Duodenal mucosa (tissue), 2 donors: ENCODE results near the gene KIF19.

ENCODE experiments used
- H3K27ac ChIP-seq: one replicate; pipeline ENCODE4 v1.7.0; 2013; ENCODE audit warnings: low read depth, low read length
- H3K27me3 ChIP-seq, 2 donors: one replicate each; pipeline ENCODE4 v1.7.0; 2013; ENCODE audit warnings: low read length in 2 of 2, control low read depth in 1 of 2; ENCODE audit not compliant: insufficient read depth in 2 of 2, control insufficient read depth in 1 of 2
- H3K36me3 ChIP-seq, 2 donors: one replicate each; pipeline ENCODE4 v1.7.0; 2013; ENCODE audit warnings: low read length in 2 of 2, control low read depth in 1 of 2; ENCODE audit not compliant: insufficient read depth in 2 of 2, control insufficient read depth in 1 of 2
- H3K4me1 ChIP-seq, 2 donors: one replicate each; pipeline ENCODE4 v1.7.0; 2013; ENCODE audit warnings: low read length in 2 of 2, control low read depth in 1 of 2; ENCODE audit not compliant: insufficient read depth in 2 of 2, control insufficient read depth in 1 of 2
- H3K4me3 ChIP-seq, 2 donors: one replicate each; pipeline ENCODE4 v1.7.0; 2013; ENCODE audit warnings: low read length in 2 of 2, low read depth in 1 of 2
- H3K9ac ChIP-seq, 2 donors: one replicate each; pipeline ENCODE4 v1.7.0; 2013; ENCODE audit warnings: low read length in 2 of 2, low read depth in 1 of 2
- H3K9me3 ChIP-seq, 2 donors: one replicate each; pipeline ENCODE4 v1.7.0; 2013; ENCODE audit warnings: low read length in 2 of 2, control low read depth in 1 of 2; ENCODE audit not compliant: control insufficient read depth in 1 of 2

The KIF19 gene

DNA sequence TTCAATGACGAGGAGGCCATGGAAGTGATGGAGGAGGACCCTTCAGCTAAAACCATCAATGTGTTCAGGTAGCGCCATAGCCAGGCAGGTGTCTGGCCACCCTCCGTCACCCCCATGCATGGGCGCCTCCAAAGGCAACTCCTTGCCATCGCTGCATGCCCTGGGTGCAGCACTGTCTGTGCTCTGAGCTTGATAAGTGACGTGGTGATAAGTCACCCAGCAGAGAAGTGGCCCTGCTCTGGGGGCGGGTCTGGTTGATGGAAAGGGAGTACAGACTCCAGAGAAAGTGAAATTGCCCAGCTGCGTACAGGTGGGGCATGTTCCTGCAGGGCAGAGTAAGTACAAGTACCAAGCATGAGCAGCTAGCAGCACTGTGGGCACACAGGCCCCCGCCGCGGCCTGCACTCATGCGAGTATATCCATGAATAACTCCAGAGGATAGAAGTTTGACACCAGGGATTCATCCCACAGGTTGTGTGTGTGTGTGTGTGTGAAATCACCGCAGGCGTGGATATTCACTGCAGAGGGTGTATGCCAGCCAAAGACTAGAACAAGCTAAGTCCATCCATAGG is 38.9 kb upstream of the KIF19 start:
- Histone ChIP-seq H3K4me1 (no peaks in the 10 kb centered on the region), H3K4me3 (no peak overlapping the region), H3K9me3 (no peaks in the 10 kb centered on the region), H3K27me3 (peaks cover 0 to 3% of the 10 kb centered on the region in 2 donors), H3K27ac (no peak overlapping the region), H3K9ac (no peak overlapping the region), H3K36me3 (no peaks in the 10 kb centered on the region)

DNA sequence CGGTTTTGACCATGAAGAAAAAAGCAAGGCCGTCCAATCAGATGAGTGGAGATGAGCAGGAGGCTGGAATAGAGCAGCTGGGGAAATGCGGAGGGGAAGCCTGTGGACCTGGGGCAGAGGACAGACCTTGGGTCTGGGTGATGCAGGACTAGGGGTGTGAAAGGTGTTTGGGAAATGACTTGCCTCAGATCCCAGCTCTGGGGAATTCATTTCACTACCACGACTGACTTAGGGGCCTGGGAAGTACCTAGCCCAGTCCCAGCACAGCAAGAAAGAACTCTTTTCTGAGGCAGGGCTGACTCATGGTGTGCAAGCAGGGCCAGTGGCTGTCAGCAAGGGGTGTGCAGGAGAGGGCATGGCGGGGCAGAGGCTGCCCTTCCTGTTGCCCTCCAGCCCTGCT is 37.2 kb upstream of the KIF19 start:
- no peak overlapping the region for H3K27ac ChIP-seq
- H3K4me3 ChIP-seq: no peak overlapping the region

DNA sequence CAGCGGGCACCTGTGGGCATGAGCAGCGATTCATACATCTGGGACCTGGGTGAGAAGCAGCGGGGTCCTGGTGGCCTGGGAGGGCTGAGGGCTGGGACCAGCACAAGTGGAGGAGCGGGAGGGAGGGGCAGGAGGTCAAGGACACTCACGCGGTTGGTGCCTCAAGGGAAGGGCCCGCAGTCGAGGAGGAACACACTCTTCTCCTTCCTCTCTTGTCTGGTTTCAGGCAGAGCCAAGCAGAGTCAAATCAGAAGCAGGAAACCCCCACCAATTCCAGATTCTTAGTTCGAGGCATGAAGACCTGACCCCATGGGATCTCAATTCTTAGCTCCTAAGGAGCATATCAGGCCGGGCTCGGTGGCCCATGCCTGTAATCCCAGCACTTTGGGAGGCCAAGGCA is 36.3 kb upstream of the KIF19 start:
- H3K27ac ChIP-seq: no peak overlapping the region
- no peaks in the 10 kb centered on the region for H3K4me1 ChIP-seq
- H3K9me3 ChIP-seq: no peaks in the 10 kb centered on the region
- H3K9ac ChIP-seq: no peak overlapping the region
- peaks cover 0 to 3% of the 10 kb centered on the region in 2 donors for H3K27me3 ChIP-seq
- H3K36me3 ChIP-seq: no peaks in the 10 kb centered on the region
- no peak overlapping the region for H3K4me3 ChIP-seq

More for the DNA sequence above, 37.2 kb upstream of the KIF19 start:
- Histone ChIP-seq H3K4me1 (no peaks in the 10 kb centered on the region), H3K9ac (no peak overlapping the region), H3K9me3 (no peaks in the 10 kb centered on the region), H3K27me3 (peaks cover 0 to 3% of the 10 kb centered on the region in 2 donors), H3K36me3 (no peaks in the 10 kb centered on the region)

DNA sequence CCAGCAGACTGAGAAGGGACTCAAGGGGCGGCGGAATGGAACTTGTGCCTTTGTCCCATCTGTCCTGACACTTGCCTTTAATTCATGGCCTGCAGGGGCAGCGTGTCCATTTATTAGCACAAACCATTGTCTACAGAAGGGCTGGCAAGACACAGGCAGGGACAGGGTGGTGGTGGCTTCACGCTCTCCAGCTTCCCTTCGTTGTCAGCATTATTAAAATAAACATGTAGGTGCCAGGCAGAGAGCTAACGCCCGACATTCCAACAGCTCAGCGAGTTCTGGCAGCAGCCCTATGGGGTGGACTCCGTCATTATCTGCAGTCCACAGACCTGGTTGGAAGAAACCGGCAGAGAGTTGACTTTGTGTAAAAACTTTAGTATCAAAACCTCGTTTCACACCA is 35.7 kb upstream of the KIF19 start:
- no peak overlapping the region for H3K4me3 ChIP-seq

DNA sequence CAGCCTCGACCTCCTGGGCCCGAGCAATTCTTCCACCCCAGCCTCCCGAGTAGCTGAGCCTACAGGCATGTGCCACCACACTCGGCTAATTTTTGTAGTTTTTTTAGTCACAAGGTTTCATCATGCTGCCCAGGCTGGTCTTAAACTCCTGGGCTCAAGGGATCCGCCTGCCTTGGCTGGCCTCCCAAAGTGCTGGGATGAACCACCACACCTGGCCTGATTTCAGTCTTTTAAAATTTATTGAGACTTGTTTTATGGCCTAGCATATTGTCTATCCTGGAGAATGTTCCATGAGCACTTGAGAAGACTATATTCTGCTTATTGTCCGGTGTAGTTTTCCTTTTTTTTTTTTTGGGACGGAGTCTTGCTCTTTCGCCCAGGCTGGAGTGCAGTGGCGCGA is 33.5 kb upstream of the KIF19 start:
- Histone ChIP-seq H3K36me3 (no peaks in the 10 kb centered on the region), H3K27ac (no peak overlapping the region), H3K4me1 (no peaks in the 10 kb centered on the region), H3K4me3 (no peak overlapping the region), H3K27me3 (no peaks in the 10 kb centered on the region), H3K9me3 (no peaks in the 10 kb centered on the region), H3K9ac (no peak overlapping the region)

More for the DNA sequence above, 35.7 kb upstream of the KIF19 start:
- Histone ChIP-seq H3K9me3 (no peaks in the 10 kb centered on the region), H3K27me3 (no peaks in the 10 kb centered on the region), H3K9ac (no peak overlapping the region), H3K4me1 (no peaks in the 10 kb centered on the region), H3K36me3 (no peaks in the 10 kb centered on the region), H3K27ac (no peak overlapping the region)

DNA sequence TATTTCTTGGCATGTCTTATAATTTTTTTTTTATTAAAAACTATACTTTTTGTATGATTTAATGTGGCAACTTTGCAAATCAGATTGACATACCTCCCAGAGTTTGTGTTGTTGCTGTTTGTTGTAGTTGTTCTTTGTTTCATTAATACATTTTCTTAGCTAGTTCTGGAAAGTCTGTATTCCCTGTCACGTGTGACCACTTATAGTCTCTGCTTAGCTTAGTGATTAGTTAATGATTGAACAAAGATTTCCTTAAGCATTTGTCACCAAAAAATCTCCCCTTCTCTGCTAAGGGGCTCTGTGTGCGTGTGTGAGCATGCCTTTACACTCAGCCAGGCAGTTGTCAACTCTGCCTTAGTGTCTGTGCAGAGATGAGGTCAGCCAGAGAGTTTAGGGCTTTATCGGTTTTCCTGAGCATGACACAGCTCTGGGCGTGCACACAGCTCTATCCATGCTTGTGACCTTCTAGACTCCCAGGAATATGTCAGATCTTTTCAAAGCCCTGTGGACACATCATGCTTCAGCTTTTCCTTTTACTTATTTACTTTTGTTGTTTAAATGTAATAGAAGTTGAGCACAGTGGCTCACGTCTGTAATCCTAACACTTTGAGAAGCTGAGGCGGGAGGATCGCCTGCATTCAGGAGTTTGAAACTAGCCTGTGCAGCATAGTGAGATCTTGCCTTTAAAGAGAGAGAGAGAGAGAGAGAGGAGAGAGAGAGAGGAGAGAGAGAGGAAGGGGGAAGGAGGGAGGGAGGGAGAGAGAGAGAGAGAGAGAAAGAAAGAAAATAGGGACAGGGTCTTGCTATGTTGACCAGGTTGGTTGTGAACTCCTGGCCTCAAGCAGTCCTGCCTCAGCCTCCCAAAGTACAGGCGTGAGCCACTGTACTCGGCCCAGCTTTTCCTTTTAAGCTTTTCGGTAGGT is 30.1 kb upstream of the KIF19 start:
- Histone ChIP-seq H3K27ac (no peak overlapping the region), H3K9ac (no peak overlapping the region), H3K27me3 (no peaks in the 10 kb centered on the region), H3K4me3 (no peak overlapping the region), H3K4me1 (no peaks in the 10 kb centered on the region), H3K9me3 (no peaks in the 10 kb centered on the region), H3K36me3 (no peaks in the 10 kb centered on the region)

DNA sequence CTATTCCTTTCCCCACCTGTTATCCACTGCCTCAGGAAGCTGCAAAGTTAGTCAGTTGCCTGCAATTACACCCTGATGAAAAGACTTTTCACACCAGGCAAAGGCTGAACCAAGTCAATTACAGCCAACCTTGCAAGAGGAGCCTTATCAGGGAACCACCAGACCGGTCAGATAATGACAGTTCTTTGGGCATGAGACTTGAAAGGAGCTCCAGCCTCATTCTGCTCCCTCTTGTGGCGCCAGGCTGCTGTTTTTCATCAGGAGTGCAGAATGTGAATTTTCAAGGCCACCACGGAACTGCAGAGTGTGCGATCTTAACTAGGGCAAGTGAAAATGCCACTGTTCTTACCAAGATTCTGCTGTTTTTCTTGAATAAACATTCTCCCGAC is 29.5 kb upstream of the KIF19 start:
- Histone ChIP-seq H3K9me3 (no peaks in the 10 kb centered on the region), H3K4me3 (no peak overlapping the region), H3K36me3 (no peaks in the 10 kb centered on the region), H3K9ac (no peak overlapping the region), H3K4me1 (no peaks in the 10 kb centered on the region), H3K27ac (no peak overlapping the region), H3K27me3 (no peaks in the 10 kb centered on the region)

DNA sequence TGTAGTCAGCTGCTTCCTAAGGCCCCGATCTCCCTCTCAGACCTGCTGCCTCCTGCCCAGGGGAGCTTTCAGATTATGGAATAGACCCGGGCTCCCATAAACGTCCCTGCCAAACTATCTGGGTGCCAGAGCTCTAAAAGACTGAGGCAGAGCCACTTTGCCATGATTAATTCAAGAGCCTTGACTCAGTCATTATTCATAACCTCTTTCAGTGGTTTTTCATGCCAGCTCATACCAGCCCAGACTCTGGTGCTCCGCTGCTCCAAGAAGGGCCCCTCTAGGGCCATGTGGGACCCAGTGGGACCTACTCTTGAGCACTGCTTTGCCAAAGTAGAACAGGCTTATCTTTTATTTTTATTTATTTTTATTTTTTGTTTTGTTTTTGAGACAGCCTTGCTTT is 28.1 kb upstream of the KIF19 start:
- no peaks in the 10 kb centered on the region for H3K4me1 ChIP-seq
- H3K9ac ChIP-seq: no peak overlapping the region
- no peaks in the 10 kb centered on the region for H3K36me3 ChIP-seq
- no peaks in the 10 kb centered on the region for H3K27me3 ChIP-seq
- H3K27ac ChIP-seq: no peak overlapping the region
- no peaks in the 10 kb centered on the region for H3K9me3 ChIP-seq
- no peak overlapping the region for H3K4me3 ChIP-seq

DNA sequence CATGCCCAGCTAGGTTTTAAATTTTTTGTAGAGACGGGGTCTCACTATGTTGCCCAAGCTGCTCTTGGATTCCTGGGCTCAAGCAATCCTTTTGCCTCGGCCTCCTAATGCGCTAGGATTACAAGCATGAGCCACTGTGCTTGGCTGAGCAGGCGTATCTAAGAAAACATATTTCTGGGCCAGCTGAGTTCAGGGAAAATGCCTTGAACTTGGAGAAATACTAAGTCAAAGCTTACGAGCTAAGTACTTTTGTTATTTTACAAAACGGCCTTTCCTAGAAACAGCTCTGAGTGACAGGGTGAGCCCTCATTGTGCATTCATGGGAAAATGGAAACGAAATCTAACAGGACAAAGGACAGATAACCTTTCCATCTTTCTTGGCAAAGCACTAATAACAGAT is 27.2 kb upstream of the KIF19 start:
- Histone ChIP-seq H3K27me3 (no peaks in the 10 kb centered on the region), H3K36me3 (no peaks in the 10 kb centered on the region), H3K9ac (no peak overlapping the region), H3K4me3 (no peak overlapping the region), H3K9me3 (no peaks in the 10 kb centered on the region), H3K4me1 (no peaks in the 10 kb centered on the region), H3K27ac (no peak overlapping the region)

DNA sequence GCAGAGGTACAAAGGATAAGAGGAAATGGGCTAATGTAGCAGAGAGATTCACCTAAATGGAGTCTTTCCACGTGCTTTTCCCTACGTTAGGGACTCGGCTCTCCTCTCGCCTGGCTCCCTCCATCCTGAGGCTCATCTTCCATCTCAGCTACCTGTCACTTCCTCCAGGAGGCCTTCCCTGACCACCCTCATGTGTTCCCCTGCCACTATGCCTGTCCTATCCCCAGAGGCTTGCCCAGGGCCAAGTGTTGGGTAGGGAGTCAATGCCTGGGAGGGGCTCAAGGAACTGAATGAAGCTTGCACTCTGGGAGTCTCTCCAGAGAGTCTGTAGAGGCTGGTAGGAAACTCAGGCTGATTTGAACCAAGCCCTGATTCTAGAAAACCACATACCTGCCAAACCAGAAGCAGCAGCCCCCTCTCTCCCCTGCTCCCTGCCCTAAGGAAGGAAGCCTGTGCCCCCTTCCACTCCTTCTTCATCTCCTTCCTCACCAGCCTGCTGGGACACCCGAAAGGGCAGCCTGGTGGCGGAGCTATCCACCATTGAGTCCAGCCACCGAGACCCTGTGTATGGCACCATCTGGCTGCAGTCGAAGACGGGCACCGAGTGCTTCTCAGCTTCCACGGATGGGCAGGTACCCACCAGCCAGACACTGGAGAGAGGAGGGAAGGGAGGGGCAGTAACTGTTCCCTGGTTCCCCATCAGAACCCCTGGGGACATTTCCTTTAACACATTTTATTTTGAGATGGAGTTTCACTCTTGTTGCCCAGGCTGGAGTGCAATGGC is 26.6 kb upstream of the KIF19 start:
- Histone ChIP-seq H3K36me3 (no peaks in the 10 kb centered on the region), H3K9ac (no peak overlapping the region), H3K9me3 (no peaks in the 10 kb centered on the region), H3K27me3 (no peaks in the 10 kb centered on the region), H3K4me3 (no peak overlapping the region), H3K27ac (no peak overlapping the region), H3K4me1 (no peaks in the 10 kb centered on the region)
